B cell (primary cell): Measurements from ENCODE around the gene SEZ6L2.

Source experiments
- CTCF ChIP-seq: fragments of 200-600 bp; IDR thresholded peaks from one replicate; pipeline ENCODE4 v1.8.0; 2022; ENCODE audit warnings: antibody characterized with exemption, mild to moderate bottlenecking
- EZH2 ChIP-seq: IDR thresholded peaks from 2 replicates; pipeline ENCODE4 v1.6.1; 2012; ENCODE audit warnings: borderline replicate concordance, low read depth, mild to moderate bottlenecking, moderate library complexity, low read length; ENCODE audit not compliant: insufficient read depth, poor library complexity, severe bottlenecking

GRCh38 chr16:29940656-29941055 is 41.3 kb upstream of the SEZ6L2 start:
- TF ChIP-seq CTCF, result no peak
- no peak for TF ChIP-seq EZH2
